Measurements from ENCODE around the gene SLBP. TPM values are rescaled to one million over a fixed set of nuclear protein-coding genes. Genes with fewer than 3 reads are reported as not detected.

The SLBP gene
- total and polyA plus RNA-seq, 2 of the 8 experiments (the other 6 are each of a cell fraction or from before 2014, with no cell fraction given), result 44.1 to 49.0 TPM

DNA sequence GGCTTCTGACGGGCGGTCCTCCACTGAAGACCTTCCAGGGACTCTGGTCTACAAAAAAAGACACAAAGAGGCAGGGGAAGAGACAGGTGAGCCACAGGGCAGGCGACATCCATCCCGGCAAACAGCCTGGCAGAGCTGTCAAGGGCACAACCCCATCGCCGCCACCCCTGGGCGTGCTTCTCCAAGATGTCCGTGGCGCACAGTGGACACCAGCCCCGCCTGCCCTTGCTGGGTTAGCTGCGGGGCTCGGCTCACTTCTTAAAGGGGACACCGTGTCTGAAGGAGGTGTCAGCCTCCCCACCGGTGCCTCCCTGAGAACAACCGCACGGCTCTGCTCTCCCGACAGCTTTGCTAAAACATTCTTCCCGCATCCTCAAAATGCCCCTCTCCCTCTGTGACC is 56.4 kb downstream of the SLBP start (continued):
- TF ChIP-seq ATF2 (IDR thresholded peaks at IDR 0.05; ENCODE audit: low read length), result no peak
- no peak for TF ChIP-seq GTF2F1 (IDR thresholded peaks at IDR 0.05; ENCODE audit: borderline replicate concordance, low read depth, low read length)
- no peak for TF ChIP-seq CBX5 (IDR thresholded peaks at IDR 0.05; ENCODE audit: low read depth, low read length)
- TF ChIP-seq ZNF274 (IDR thresholded peaks at IDR 0.05; ENCODE audit: borderline replicate concordance, extremely low read depth, low read length), result no peak
- TF ChIP-seq CTCF (IDR thresholded peaks at IDR 0.05; ENCODE audit: control extremely low read depth in 1 of 3, insufficient read depth in 1 of 3, low read depth in 1 of 3, low read length in 3 of 3), result no peak

Measured in H1 (cell line).